Measurements from ENCODE around the gene HIPK2. TPM values are rescaled to one million over a fixed set of nuclear protein-coding genes. Genes with fewer than 3 reads are reported as not detected.
A peak's percentile ranks its signal among the peaks of the same experiment; 100 is the strongest.

HIPK2 gene
- total RNA-seq, 2 experiments from 2014 or later = 6.2 to 7.9 TPM

DNA sequence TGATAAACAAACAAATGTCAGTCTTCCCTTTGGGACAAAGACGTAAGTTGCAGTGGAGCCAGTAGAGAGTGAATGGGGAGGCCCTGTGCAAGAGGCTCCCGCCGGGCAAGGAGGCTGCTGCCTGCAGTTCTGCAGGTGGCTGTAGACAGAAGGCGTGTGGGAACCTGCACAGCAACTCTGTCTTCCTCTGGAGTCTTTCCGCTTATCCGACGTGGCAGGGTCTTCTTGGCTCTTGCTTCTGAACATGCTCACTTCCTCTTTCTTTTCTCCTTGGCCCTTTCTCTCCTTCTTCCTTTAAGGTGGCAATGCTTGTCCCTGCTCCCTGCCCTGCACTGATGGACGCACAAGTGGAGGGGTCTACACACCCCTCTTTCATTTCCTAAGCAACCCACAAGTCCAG is 122.5 kb downstream of the HIPK2 start:
- Histone ChIP-seq H3K79me2 (ENCODE audit: insufficient read depth, low read depth, low read length) (no peaks in the 10 kb centered on the region), H3K4me1 (ENCODE audit: insufficient read depth, low read length, poor library complexity, severe bottlenecking) (no peaks in the 10 kb centered on the region), H4K20me1 (ENCODE audit: insufficient read depth, low read length) (no peaks in the 10 kb centered on the region), H3K9me2 (ENCODE audit: insufficient read depth, low read length) (no peaks in the 10 kb centered on the region), H3K4me2 (ENCODE audit: low read length) (no peak overlapping the region), H3K4me3 (ENCODE audit: low read depth, low read length, poor library complexity, severe bottlenecking) (no peak overlapping the region), H3K27ac (ENCODE audit: low read depth, low read length, poor library complexity, severe bottlenecking) (no peak overlapping the region), H2AFZ (ENCODE audit: low read length) (no peak overlapping the region), H3K9me3 (ENCODE audit: low read length) (no peaks in the 10 kb centered on the region), H3K36me3 (ENCODE audit: insufficient read depth, low read length) (no peaks in the 10 kb centered on the region)
- ChIA-PET POLR2A (no interaction called here), CTCF (ENCODE audit: unreplicated experiment) (no interaction called here)
- TF ChIP-seq CTCF (conservative IDR thresholded peaks at IDR 0.05; ENCODE audit: low read length) (no peak), EZH2phosphoT487 (IDR thresholded peaks at IDR 0.05; ENCODE audit: borderline replicate concordance, low read depth, low read length) (no peak)
- DNase-seq (ENCODE audit: low spot score) = peak; percentile 37
- intact Hi-C loops (cut with micrococcal nuclease; ENCODE audit: unreplicated experiment) = no loop called here
- BruUV-seq (replicated peaks) = no TSS peak

GRCh38 chr7:139654276-139655181 is 123.3 kb downstream of the HIPK2 start:
- BruUV-seq (replicated peaks) = no TSS peak
- no peak for TF ChIP-seq EZH2phosphoT487 (IDR thresholded peaks at IDR 0.05; ENCODE audit: borderline replicate concordance, low read depth, low read length)
- no peak for TF ChIP-seq CTCF (conservative IDR thresholded peaks at IDR 0.05; ENCODE audit: low read length)

GRCh38 chr7:139651914-139652313 is 125.9 kb downstream of the HIPK2 start:
- no peaks in the 10 kb centered on the region for H4K20me1 ChIP-seq (ENCODE audit: insufficient read depth, low read length)
- no peaks in the 10 kb centered on the region for H3K36me3 ChIP-seq (ENCODE audit: insufficient read depth, low read length)
- no peaks in the 10 kb centered on the region for H3K9me2 ChIP-seq (ENCODE audit: insufficient read depth, low read length)
- H2AFZ ChIP-seq (ENCODE audit: low read length) = no peak overlapping the region
- intact Hi-C loops (cut with micrococcal nuclease; ENCODE audit: unreplicated experiment) = no loop called here
- ChIA-PET CTCF (ENCODE audit: unreplicated experiment) (no interaction called here), POLR2A (no interaction called here)
- H3K27ac ChIP-seq (ENCODE audit: low read depth, low read length, poor library complexity, severe bottlenecking) = no peak overlapping the region
- peaks cover 15% of the 10 kb centered on the region for H3K4me1 ChIP-seq (ENCODE audit: insufficient read depth, low read length, poor library complexity, severe bottlenecking)
- H3K4me2 ChIP-seq (ENCODE audit: low read length) = no peak overlapping the region
- DNase-seq (ENCODE audit: low spot score) = no peak
- no TSS peak for BruUV-seq (replicated peaks)
- TF ChIP-seq EZH2phosphoT487 (IDR thresholded peaks at IDR 0.05; ENCODE audit: borderline replicate concordance, low read depth, low read length) (no peak), CTCF (conservative IDR thresholded peaks at IDR 0.05; ENCODE audit: low read length) (no peak)
- H3K9me3 ChIP-seq (ENCODE audit: low read length) = no peaks in the 10 kb centered on the region
- no peak overlapping the region for H3K4me3 ChIP-seq (ENCODE audit: low read depth, low read length, poor library complexity, severe bottlenecking)
- H3K79me2 ChIP-seq (ENCODE audit: insufficient read depth, low read depth, low read length) = no peaks in the 10 kb centered on the region

More at GRCh38 chr7:139654276-139655181, 123.3 kb downstream of the HIPK2 start:
- Histone ChIP-seq H4K20me1 (ENCODE audit: insufficient read depth, low read length) (no peaks in the 10 kb centered on the region), H3K27ac (ENCODE audit: low read depth, low read length, poor library complexity, severe bottlenecking) (no peak overlapping the region), H3K79me2 (ENCODE audit: insufficient read depth, low read depth, low read length) (no peaks in the 10 kb centered on the region), H2AFZ (ENCODE audit: low read length) (no peak overlapping the region), H3K36me3 (ENCODE audit: insufficient read depth, low read length) (no peaks in the 10 kb centered on the region), H3K4me1 (ENCODE audit: insufficient read depth, low read length, poor library complexity, severe bottlenecking) (no peaks in the 10 kb centered on the region), H3K4me2 (ENCODE audit: low read length) (no peak overlapping the region), H3K4me3 (ENCODE audit: low read depth, low read length, poor library complexity, severe bottlenecking) (no peak overlapping the region), H3K9me2 (ENCODE audit: insufficient read depth, low read length) (no peaks in the 10 kb centered on the region), H3K9me3 (ENCODE audit: low read length) (no peaks in the 10 kb centered on the region)
- ChIA-PET CTCF (ENCODE audit: unreplicated experiment) (no interaction called here), POLR2A (no interaction called here)
- intact Hi-C loops (cut with micrococcal nuclease; ENCODE audit: unreplicated experiment) = no loop called here
- DNase-seq (ENCODE audit: low spot score) = no peak
